ENCODE results near the gene SOHLH1.

SOHLH1 gene

DNA sequence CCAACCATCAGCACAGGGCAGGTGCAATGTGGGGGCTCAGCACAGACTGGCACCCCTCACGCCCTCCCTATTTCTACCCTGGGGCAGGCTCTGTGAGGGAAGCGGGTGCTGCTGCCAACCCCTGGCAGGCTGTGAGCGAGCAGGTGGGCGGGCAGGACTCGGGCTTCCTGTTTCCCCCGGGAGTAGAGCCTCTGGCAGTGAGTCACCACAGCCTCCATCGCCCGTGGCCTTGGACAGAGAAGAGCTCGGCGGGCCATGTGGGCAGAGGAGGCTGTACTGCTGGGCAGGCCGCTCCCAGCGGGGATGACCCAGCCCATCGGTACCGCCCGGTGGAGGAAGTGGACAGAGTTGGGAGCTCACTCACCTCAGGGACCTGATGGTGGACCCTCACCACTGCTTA lies 19.3 kb upstream of the SOHLH1 start:
- no peaks in the 10 kb centered on the region for H3K9me3 ChIP-seq (ENCODE audit: insufficient read depth, low read length, severe bottlenecking)
- H3K4me2 ChIP-seq (ENCODE audit: insufficient read depth, low read length), result no peak overlapping the region
- ATAC-seq (ENCODE audit: insufficient read depth, low read depth), result peak; percentile 44; the same call in 1 of the 3 replicates
- TF ChIP-seq, protein P1, sequence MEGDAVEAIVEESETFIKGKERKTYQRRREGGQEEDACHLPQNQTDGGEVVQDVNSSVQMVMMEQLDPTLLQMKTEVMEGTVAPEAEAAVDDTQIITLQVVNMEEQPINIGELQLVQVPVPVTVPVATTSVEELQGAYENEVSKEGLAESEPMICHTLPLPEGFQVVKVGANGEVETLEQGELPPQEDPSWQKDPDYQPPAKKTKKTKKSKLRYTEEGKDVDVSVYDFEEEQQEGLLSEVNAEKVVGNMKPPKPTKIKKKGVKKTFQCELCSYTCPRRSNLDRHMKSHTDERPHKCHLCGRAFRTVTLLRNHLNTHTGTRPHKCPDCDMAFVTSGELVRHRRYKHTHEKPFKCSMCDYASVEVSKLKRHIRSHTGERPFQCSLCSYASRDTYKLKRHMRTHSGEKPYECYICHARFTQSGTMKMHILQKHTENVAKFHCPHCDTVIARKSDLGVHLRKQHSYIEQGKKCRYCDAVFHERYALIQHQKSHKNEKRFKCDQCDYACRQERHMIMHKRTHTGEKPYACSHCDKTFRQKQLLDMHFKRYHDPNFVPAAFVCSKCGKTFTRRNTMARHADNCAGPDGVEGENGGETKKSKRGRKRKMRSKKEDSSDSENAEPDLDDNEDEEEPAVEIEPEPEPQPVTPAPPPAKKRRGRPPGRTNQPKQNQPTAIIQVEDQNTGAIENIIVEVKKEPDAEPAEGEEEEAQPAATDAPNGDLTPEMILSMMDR (IDR thresholded peaks at IDR 0.05; ENCODE audit: borderline replicate concordance, extremely low read depth, low read length, poor library complexity, severe bottlenecking), result no peak
- no peak for TF ChIP-seq EZH2 (IDR thresholded peaks at IDR 0.05; ENCODE audit: borderline replicate concordance, low read depth, low read length, severe bottlenecking)
- H4K20me1 ChIP-seq (ENCODE audit: insufficient read depth, low read length), result peaks cover 5% of the 10 kb centered on the region; the same call in 1 of the 2 replicates
- H3K4me1 ChIP-seq (ENCODE audit: insufficient read depth, low read length), result no peaks in the 10 kb centered on the region
- no peak overlapping the region for H3K9ac ChIP-seq (ENCODE audit: low read depth, low read length)
- peak; percentile 18 for DNase-seq
- H3K79me2 ChIP-seq (ENCODE audit: insufficient read depth, low read length), result no peaks in the 10 kb centered on the region
- no peaks in the 10 kb centered on the region for H3K36me3 ChIP-seq (ENCODE audit: insufficient read depth, low read length)
- H3K4me3 ChIP-seq (ENCODE audit: low read depth in 1 of 2, low read length in 2 of 2), result no peak overlapping the region
- no peaks in the 10 kb centered on the region for H3K27me3 ChIP-seq (ENCODE audit: insufficient read depth, low read length, poor library complexity)
- no peak overlapping the region for H2AFZ ChIP-seq (ENCODE audit: low read depth, low read length)
- no peak overlapping the region for H3K27ac ChIP-seq (ENCODE audit: low read length)

DNA sequence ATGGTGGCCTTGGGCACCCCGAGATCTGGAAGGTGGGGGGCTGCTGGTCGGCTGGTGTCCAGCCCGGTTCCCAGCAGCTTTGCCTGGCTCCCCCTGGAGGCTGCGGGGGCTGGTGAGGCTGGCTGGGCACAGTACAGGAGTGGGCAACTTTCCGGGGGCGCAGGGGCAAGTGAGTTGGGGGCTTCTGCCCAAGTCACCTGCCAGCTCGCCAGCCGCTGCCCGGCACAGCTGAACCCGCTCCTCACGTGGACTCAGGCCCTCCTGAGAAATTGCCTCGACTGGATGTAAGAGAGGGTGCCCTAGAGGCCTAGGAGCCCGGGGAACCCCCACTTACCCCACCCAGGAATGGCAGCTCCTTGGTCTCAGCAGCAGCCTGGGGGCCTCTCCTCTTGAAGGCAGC lies 18.1 kb upstream of the SOHLH1 start:
- Histone ChIP-seq H3K9ac (ENCODE audit: low read depth, low read length) (no peak overlapping the region), H3K9me3 (ENCODE audit: insufficient read depth, low read length, severe bottlenecking) (no peaks in the 10 kb centered on the region), H3K79me2 (ENCODE audit: insufficient read depth, low read length) (no peaks in the 10 kb centered on the region), H2AFZ (ENCODE audit: low read depth, low read length) (no peak overlapping the region), H3K27me3 (ENCODE audit: insufficient read depth, low read length, poor library complexity) (no peaks in the 10 kb centered on the region), H3K4me2 (ENCODE audit: insufficient read depth, low read length) (no peak overlapping the region), H3K27ac (ENCODE audit: low read length) (no peak overlapping the region), H3K4me1 (ENCODE audit: insufficient read depth, low read length) (no peaks in the 10 kb centered on the region), H3K36me3 (ENCODE audit: insufficient read depth, low read length) (no peaks in the 10 kb centered on the region), H3K4me3 (ENCODE audit: low read depth in 1 of 2, low read length in 2 of 2) (no peak overlapping the region), H4K20me1 (ENCODE audit: insufficient read depth, low read length) (peaks cover 5% of the 10 kb centered on the region; the same call in 1 of the 2 replicates)
- ATAC-seq (ENCODE audit: insufficient read depth, low read depth) (no peak), DNase-seq (no peak)
- TF ChIP-seq, protein P1 (IDR thresholded peaks at IDR 0.05; ENCODE audit: borderline replicate concordance, extremely low read depth, low read length, poor library complexity, severe bottlenecking), result no peak
- TF ChIP-seq EZH2 (IDR thresholded peaks at IDR 0.05; ENCODE audit: borderline replicate concordance, low read depth, low read length, severe bottlenecking), result no peak

DNA sequence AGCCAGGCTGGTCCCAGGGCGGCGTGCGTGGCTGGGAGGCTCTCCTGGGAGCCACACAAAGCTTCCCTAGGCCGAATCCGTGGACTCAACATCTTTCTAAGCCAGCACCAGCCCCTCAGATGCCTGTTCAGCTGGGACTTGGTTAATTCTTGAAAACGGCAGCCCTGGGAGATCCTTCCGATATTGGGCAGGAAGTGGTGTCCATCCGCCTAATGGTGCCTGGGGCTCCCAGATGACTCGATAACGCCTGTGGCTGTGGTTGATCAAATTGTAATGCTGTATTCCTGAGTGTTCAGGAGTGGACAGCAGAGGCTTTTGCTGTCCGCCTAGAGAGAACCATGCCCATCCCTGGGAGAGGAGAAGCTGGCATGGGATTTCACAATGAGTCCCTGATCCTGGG lies 16.8 kb upstream of the SOHLH1 start:
- DNase-seq, result no peak
- Histone ChIP-seq H3K4me2 (ENCODE audit: insufficient read depth, low read length) (no peak overlapping the region), H2AFZ (ENCODE audit: low read depth, low read length) (no peak overlapping the region), H3K9ac (ENCODE audit: low read depth, low read length) (no peak overlapping the region), H3K4me3 (ENCODE audit: low read depth in 1 of 2, low read length in 2 of 2) (no peak overlapping the region), H3K9me3 (ENCODE audit: insufficient read depth, low read length, severe bottlenecking) (no peaks in the 10 kb centered on the region), H3K4me1 (ENCODE audit: insufficient read depth, low read length) (no peaks in the 10 kb centered on the region), H3K36me3 (ENCODE audit: insufficient read depth, low read length) (no peaks in the 10 kb centered on the region), H3K27ac (ENCODE audit: low read length) (no peak overlapping the region), H3K79me2 (ENCODE audit: insufficient read depth, low read length) (no peaks in the 10 kb centered on the region), H4K20me1 (ENCODE audit: insufficient read depth, low read length) (peaks cover 5% of the 10 kb centered on the region; the same call in 1 of the 2 replicates), H3K27me3 (ENCODE audit: insufficient read depth, low read length, poor library complexity) (no peaks in the 10 kb centered on the region)
- TF ChIP-seq, protein P1 (IDR thresholded peaks at IDR 0.05; ENCODE audit: borderline replicate concordance, extremely low read depth, low read length, poor library complexity, severe bottlenecking), result no peak
- TF ChIP-seq EZH2 (IDR thresholded peaks at IDR 0.05; ENCODE audit: borderline replicate concordance, low read depth, low read length, severe bottlenecking), result no peak
- ATAC-seq (ENCODE audit: insufficient read depth, low read depth), result no peak

Measured in DND-41 (cell line).